GM12891 (cell line): Measurements from ENCODE around the gene KRTAP1-4.

Source experiments
- PAX5 ChIP-seq: IDR thresholded peaks from 2 replicates; pipeline ENCODE4 v1.6.1; 2011; ENCODE audit warnings: low read length, moderate library complexity, mild to moderate bottlenecking; ENCODE audit not compliant: insufficient read depth, severe bottlenecking
- POLR2A ChIP-seq: IDR thresholded peaks from 2 replicates; pipeline ENCODE4 v1.6.1; 2011; ENCODE audit warnings: low read depth, low read length, control low read depth
- POLR2AphosphoS5 ChIP-seq: IDR thresholded peaks from 2 replicates; pipeline ENCODE4 v1.6.1; 2011; ENCODE audit warnings: low read depth, low read length, control low read depth
- POU2F2 ChIP-seq: IDR thresholded peaks from 2 replicates; pipeline ENCODE4 v1.6.1; 2011; ENCODE audit warnings: low read depth, mild to moderate bottlenecking, control low read depth, low read length, moderate library complexity
- SPI1 ChIP-seq: IDR thresholded peaks from 2 replicates; pipeline ENCODE4 v1.6.1; 2011; ENCODE audit warnings: low read depth, low read length, control low read depth
- TAF1 ChIP-seq: IDR thresholded peaks from 2 replicates; pipeline ENCODE4 v1.6.1; 2011; ENCODE audit warnings: low read depth, low read length, control low read depth

- TF ChIP-seq POLR2AphosphoS5 (no peak), TAF1 (no peak), POLR2A (no peak), SPI1 (no peak), PAX5 (no peak), POU2F2 (no peak)
Measured at GRCh38 chr17:41004397-41004796, 25.6 kb downstream of the KRTAP1-4 start.
